Lower leg skin (tissue), 4 donors: ENCODE measurements around the gene MAB21L2. TPM values are rescaled to one million over a fixed set of nuclear protein-coding genes. Genes with fewer than 3 reads are reported as not detected.

Experiments
- DNase-seq, 2 donors: peaks; one replicate each; pipeline ENCODE4 v3.0.0-alpha.2; 2019; ENCODE audit warnings: low spot score in 2 of 2
- H3K4me3 ChIP-seq: fragments of 200-600 bp; sonication (generic); 2 replicates; pipeline ENCODE4 v1.5.1; 2017; ENCODE audit warnings: mild to moderate bottlenecking, low read depth; ENCODE audit not compliant: poor library complexity, severe bottlenecking
- CTCF ChIP-seq, 3 donors: fragments of 450-650 bp; IDR thresholded peaks; one replicate each; pipeline ENCODE4 v1.5.1; 2016; ENCODE audit warnings: antibody characterized with exemption in 3 of 3, mild to moderate bottlenecking in 3 of 3, moderate library complexity in 2 of 3
- POLR2A ChIP-seq, 2 donors: fragments of 450-650 bp; IDR thresholded peaks; one replicate each; pipeline ENCODE4 v1.6.1; 2016 to 2017; ENCODE audit warnings: antibody characterized with exemption in 2 of 2, mild to moderate bottlenecking in 1 of 2, moderate library complexity in 1 of 2
- WGBS, 2 donors: methylation state at CpG; one replicate each; pipeline ENCODE4 v1.1.5; 2018; 5-methylcytosine and 5-hydroxymethylcytosine counted together
- intact Hi-C: fragments of 100-400 bp; cut with DNase I; formaldehyde crosslinking; loops from one replicate; pipeline ENCODE4 v1.15.0; 2023; ENCODE audit warnings: low total_unique reads
- total RNA-seq, 4 donors: library from RNA; depleted of rRNA; stranded (reverse); fragments of >200 nt; gene quantifications; one replicate each; pipeline ENCODE4 v1.1.0, GENCODE V29; 2016

The MAB21L2 gene
- total RNA-seq, 4 donors from 2014 or later = not detected

GRCh38 chr4:150598909-150599308 is 17.0 kb downstream of the MAB21L2 start:
- no peak overlapping the region for H3K4me3 ChIP-seq
- 76 to 79% methylated on average over 12 of the region's 12 CpGs for WGBS, 2 donors
- no peak for TF ChIP-seq POLR2A (IDR thresholded peaks at IDR 0.05)
- TF ChIP-seq CTCF (IDR thresholded peaks at IDR 0.05) = no peak
- intact Hi-C loops = no loop called here
- DNase-seq = no peak

- WGBS, 2 donors = 94 to 100% methylated on average over 1 of the region's 1 CpG
- no peak overlapping the region for H3K4me3 ChIP-seq
- DNase-seq = no peak
- TF ChIP-seq POLR2A (IDR thresholded peaks at IDR 0.05) (no peak), CTCF (IDR thresholded peaks at IDR 0.05) (no peak)
- intact Hi-C loops = no loop called here
These were observed 17.6 kb downstream of the MAB21L2 start for GRCh38 chr4:150599547-150599946.

GRCh38 chr4:150600812-150601445 is 19.0 kb downstream of the MAB21L2 start:
- no peak overlapping the region for H3K4me3 ChIP-seq
- intact Hi-C loops = no loop called here
- no peak for TF ChIP-seq CTCF (IDR thresholded peaks at IDR 0.05)
- no peak for TF ChIP-seq POLR2A (IDR thresholded peaks at IDR 0.05)
- WGBS, 2 donors = 81 to 83% methylated on average over 5 of the region's 5 CpGs
- no peak for DNase-seq

GRCh38 chr4:150609131-150609530 is 27.2 kb downstream of the MAB21L2 start:
- 92 to 98% methylated on average over 3 of the region's 3 CpGs for WGBS, 2 donors
- intact Hi-C loops = no loop called here
- TF ChIP-seq POLR2A (IDR thresholded peaks at IDR 0.05) (no peak), CTCF (IDR thresholded peaks at IDR 0.05) (no peak)

GRCh38 chr4:150619042-150619441 is 37.1 kb downstream of the MAB21L2 start:
- intact Hi-C loops = no loop called here
- no peak overlapping the region for H3K4me3 ChIP-seq
- 35 to 58% methylated on average over 1 of the region's 1 CpG for WGBS, 2 donors
- DNase-seq = no peak
- TF ChIP-seq POLR2A (IDR thresholded peaks at IDR 0.05) (no peak), CTCF (IDR thresholded peaks at IDR 0.05) (no peak)

More at GRCh38 chr4:150609131-150609530, 27.2 kb downstream of the MAB21L2 start:
- DNase-seq = no peak
- no peak overlapping the region for H3K4me3 ChIP-seq

GRCh38 chr4:150624055-150624454 is 42.1 kb downstream of the MAB21L2 start:
- TF ChIP-seq POLR2A (IDR thresholded peaks at IDR 0.05) (no peak), CTCF (IDR thresholded peaks at IDR 0.05) (no peak)
- DNase-seq = no peak
- intact Hi-C loops = no loop called here
- H3K4me3 ChIP-seq = no peak overlapping the region
- 94 to 98% methylated on average over 1 of the region's 1 CpG for WGBS, 2 donors
